NCI-H128 (cell line): ENCODE results near the gene DCLK2.

Source experiments
- DNase-seq: peaks from one replicate; lab custom pipeline; 2025; ENCODE audit not compliant: unreplicated experiment; lab: John Stamatoyannopoulos, UW

DCLK2 gene

GRCh38 chr4:150068300-150068960 lies 9.8 kb upstream of the DCLK2 start:
- no peak for DNase-seq

GRCh38 chr4:150069353-150069752 lies 8.9 kb upstream of the DCLK2 start:
- DNase-seq: no peak

- no peak for DNase-seq
These were observed 7.6 kb upstream of the DCLK2 start for GRCh38 chr4:150070464-150071170.

- no peak for DNase-seq
These were observed 5.8 kb upstream of the DCLK2 start for GRCh38 chr4:150072471-150072870.

- no peak for DNase-seq
These were observed 5.1 kb upstream of the DCLK2 start for GRCh38 chr4:150072906-150073714.

- no peak for DNase-seq
These were observed 4.2 kb upstream of the DCLK2 start for GRCh38 chr4:150074064-150074463.

GRCh38 chr4:150078579-150079080 lies 385 bp downstream of the DCLK2 start:
- no peak for DNase-seq

GRCh38 chr4:150079081-150079581 lies 886 bp downstream of the DCLK2 start:
- DNase-seq: no peak

- DNase-seq: no peak
These were observed 2.1 kb downstream of the DCLK2 start for GRCh38 chr4:150080337-150080736.

GRCh38 chr4:150080875-150081274 lies 2.6 kb downstream of the DCLK2 start:
- DNase-seq: no peak

GRCh38 chr4:150082241-150082640 lies 4.0 kb downstream of the DCLK2 start:
- DNase-seq: no peak

GRCh38 chr4:150087006-150087405 lies 8.8 kb downstream of the DCLK2 start:
- DNase-seq: no peak

- no peak for DNase-seq
These were observed 11.5 kb downstream of the DCLK2 start for GRCh38 chr4:150089732-150090131.

GRCh38 chr4:150090836-150091235 lies 12.6 kb downstream of the DCLK2 start:
- no peak for DNase-seq

GRCh38 chr4:150094676-150095075 lies 16.4 kb downstream of the DCLK2 start:
- no peak for DNase-seq

- no peak for DNase-seq
These were observed 18.4 kb downstream of the DCLK2 start for GRCh38 chr4:150096625-150097024.

- DNase-seq: no peak
These were observed 20.0 kb downstream of the DCLK2 start for GRCh38 chr4:150098214-150098613.

GRCh38 chr4:150104404-150105027 lies 26.3 kb downstream of the DCLK2 start:
- no peak for DNase-seq

- no peak for DNase-seq
These were observed 28.6 kb downstream of the DCLK2 start for GRCh38 chr4:150106886-150107285.

GRCh38 chr4:150108691-150109090 lies 30.4 kb downstream of the DCLK2 start:
- no peak for DNase-seq

GRCh38 chr4:150114641-150115040 lies 36.4 kb downstream of the DCLK2 start:
- no peak for DNase-seq
